HG02678 (cell line): Measurements from ENCODE around the gene SLC25A12.

Experiments
- ATAC-seq: cut with Tn5 transposase; IDR thresholded peaks from one replicate; pipeline ENCODE4 v1.9.1; 2021; ENCODE audit warnings: mild to moderate bottlenecking, moderate library complexity; ENCODE audit not compliant: unreplicated experiment

SLC25A12 gene

GRCh38 chr2:171889808-171890207, 4.2 kb downstream of the SLC25A12 start:
- ATAC-seq, result no peak

GRCh38 chr2:171889333-171889732, 4.7 kb downstream of the SLC25A12 start:
- ATAC-seq, result no peak

- ATAC-seq, result no peak
Observed at GRCh38 chr2:171883275-171883893, 10.7 kb downstream of the SLC25A12 start.

- no peak for ATAC-seq
Observed at GRCh38 chr2:171882089-171882769, 11.8 kb downstream of the SLC25A12 start.

- ATAC-seq, result no peak
Observed at GRCh38 chr2:171880774-171881173, 13.3 kb downstream of the SLC25A12 start.

- ATAC-seq, result no peak
Observed at GRCh38 chr2:171879865-171880264, 14.2 kb downstream of the SLC25A12 start.

GRCh38 chr2:171878481-171878993, 15.5 kb downstream of the SLC25A12 start:
- ATAC-seq, result no peak

- no peak for ATAC-seq
Observed at GRCh38 chr2:171874963-171875362, 19.1 kb downstream of the SLC25A12 start.

- ATAC-seq, result no peak
Observed at GRCh38 chr2:171874517-171874916, 19.5 kb downstream of the SLC25A12 start.

GRCh38 chr2:171864357-171864985, 29.6 kb downstream of the SLC25A12 start:
- ATAC-seq, result no peak

- ATAC-seq, result no peak
Observed at GRCh38 chr2:171862501-171862900, 31.5 kb downstream of the SLC25A12 start.

GRCh38 chr2:171858397-171858958, 35.6 kb downstream of the SLC25A12 start:
- ATAC-seq, result no peak

- ATAC-seq, result no peak
Observed at GRCh38 chr2:171855401-171855800, 38.6 kb downstream of the SLC25A12 start.

- ATAC-seq, result no peak
Observed at GRCh38 chr2:171852366-171852888, 41.6 kb downstream of the SLC25A12 start.

GRCh38 chr2:171847627-171848026, 46.4 kb downstream of the SLC25A12 start:
- ATAC-seq, result no peak

- no peak for ATAC-seq
Observed at GRCh38 chr2:171846894-171847293, 47.1 kb downstream of the SLC25A12 start.

- no peak for ATAC-seq
Observed at GRCh38 chr2:171841996-171842395, 52.0 kb downstream of the SLC25A12 start.

- no peak for ATAC-seq
Observed at GRCh38 chr2:171837736-171838135, 56.3 kb downstream of the SLC25A12 start.

- no peak for ATAC-seq
Observed at GRCh38 chr2:171836146-171836910, 57.7 kb downstream of the SLC25A12 start.

GRCh38 chr2:171835386-171835785, 58.7 kb downstream of the SLC25A12 start:
- ATAC-seq, result no peak

GRCh38 chr2:171834286-171834685, 59.8 kb downstream of the SLC25A12 start:
- ATAC-seq, result no peak
